HEK293T (cell line): ENCODE data around the gene SLC25A36.
A peak's percentile ranks its signal among the peaks of the same experiment; 100 is the strongest.
"Not testable (repeated sequence)": the region's sequence is repeated elsewhere in the genome, so short reads cannot be mapped to it uniquely, and the experiment has no call there.

ENCODE experiments used
- CTCF ChIA-PET: fragments of 350-600 bp; formaldehyde crosslinking; extraction: SDS; loops from one replicate; lab custom pipeline; 2021; ENCODE audit warnings: antibody characterized with exemption, inconsistent platforms; lab: Yijun Ruan, JAX
- POLR2A ChIA-PET: fragments of 350-600 bp; formaldehyde crosslinking; extraction: SDS; loops from one replicate; lab custom pipeline; 2020; ENCODE audit warnings: antibody characterized with exemption, inconsistent platforms; lab: Yijun Ruan, JAX
- DNase-seq: peaks from one replicate; pipeline ENCODE4 v3.0.0; 2012; ENCODE audit warnings: mixed read lengths; ENCODE audit errors: extremely low spot score
- ARNT ChIP-seq: fragments of 450-650 bp; IDR thresholded peaks from 2 replicates; pipeline ENCODE4 v1.6.1; 2017; ENCODE audit warnings: mild to moderate bottlenecking
- BHLHE40 ChIP-seq: fragments of 450-650 bp; IDR thresholded peaks from 2 replicates; pipeline ENCODE4 v1.6.1; 2016; ENCODE audit warnings: mild to moderate bottlenecking, moderate library complexity, borderline replicate concordance
- ELF4 ChIP-seq: fragments of 450-650 bp; IDR thresholded peaks from 2 replicates; pipeline ENCODE4 v1.6.1; 2017; ENCODE audit warnings: antibody characterized with exemption
- FOXA1 ChIP-seq: fragments of 450-650 bp; IDR thresholded peaks from 2 replicates; pipeline ENCODE4 v1.6.1; 2016; ENCODE audit warnings: mild to moderate bottlenecking
- FOXK2 ChIP-seq: fragments of 450-650 bp; IDR thresholded peaks from 2 replicates; pipeline ENCODE4 v1.6.1; 2016; ENCODE audit warnings: mild to moderate bottlenecking
- FOXM1 ChIP-seq: fragments of 450-650 bp; IDR thresholded peaks from 2 replicates; pipeline ENCODE4 v1.6.1; 2017; ENCODE audit warnings: mild to moderate bottlenecking, borderline replicate concordance
- HDGF ChIP-seq: fragments of 450-650 bp; IDR thresholded peaks from 2 replicates; pipeline ENCODE4 v1.6.1; 2017; ENCODE audit warnings: antibody characterized with exemption, borderline replicate concordance
- L3MBTL2 ChIP-seq: fragments of 450-650 bp; conservative IDR thresholded peaks from 2 replicates; pipeline ENCODE4 v1.6.1; 2016; ENCODE audit warnings: mild to moderate bottlenecking
- LEF1 ChIP-seq: fragments of 450-650 bp; IDR thresholded peaks from 2 replicates; pipeline ENCODE4 v1.6.1; 2017; ENCODE audit warnings: mild to moderate bottlenecking, borderline replicate concordance
- NFRKB ChIP-seq: fragments of 450-650 bp; IDR thresholded peaks from 2 replicates; pipeline ENCODE4 v1.6.1; 2016; ENCODE audit warnings: mild to moderate bottlenecking, moderate library complexity
- SUZ12 ChIP-seq: fragments of 450-650 bp; IDR thresholded peaks from 2 replicates; pipeline ENCODE4 v1.6.1; 2016; ENCODE audit warnings: mild to moderate bottlenecking
- TARDBP ChIP-seq: fragments of 450-650 bp; IDR thresholded peaks from 2 replicates; pipeline ENCODE4 v1.6.1; 2016
- ZNF384 ChIP-seq: fragments of 450-650 bp; IDR thresholded peaks from 2 replicates; pipeline ENCODE4 v1.6.1; 2016
- TF ChIP-seq, protein P1 (sequence below): fragments of 450-650 bp; IDR thresholded peaks from 2 replicates; pipeline ENCODE4 v1.6.1; 2016

The SLC25A36 gene

DNA sequence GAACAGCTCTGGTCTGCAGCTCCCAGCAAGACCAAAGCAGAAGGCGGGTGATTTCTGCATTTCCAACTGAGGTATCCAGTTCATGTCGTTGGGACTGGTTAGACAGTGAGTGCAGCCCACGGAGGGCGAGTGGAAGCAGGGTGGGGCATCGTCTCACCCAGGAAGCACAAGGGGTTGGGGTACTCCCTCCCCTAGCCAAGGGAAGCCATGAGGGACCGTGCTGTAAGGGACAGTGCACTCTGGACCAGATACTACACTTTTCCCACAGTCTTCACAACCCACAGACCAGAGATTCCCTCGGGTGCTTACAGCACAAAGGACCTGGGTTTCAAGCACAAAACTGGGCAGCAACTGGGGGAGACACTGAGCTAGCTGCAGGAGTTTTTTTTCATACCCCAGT lies 8.5 kb upstream of the SLC25A36 start:
- ChIA-PET CTCF (no interaction called here), POLR2A (no interaction called here)
- no peak for TF ChIP-seq NFRKB
- no peak for TF ChIP-seq ZNF384
- TF ChIP-seq BHLHE40, result no peak
- TF ChIP-seq, protein P1, sequence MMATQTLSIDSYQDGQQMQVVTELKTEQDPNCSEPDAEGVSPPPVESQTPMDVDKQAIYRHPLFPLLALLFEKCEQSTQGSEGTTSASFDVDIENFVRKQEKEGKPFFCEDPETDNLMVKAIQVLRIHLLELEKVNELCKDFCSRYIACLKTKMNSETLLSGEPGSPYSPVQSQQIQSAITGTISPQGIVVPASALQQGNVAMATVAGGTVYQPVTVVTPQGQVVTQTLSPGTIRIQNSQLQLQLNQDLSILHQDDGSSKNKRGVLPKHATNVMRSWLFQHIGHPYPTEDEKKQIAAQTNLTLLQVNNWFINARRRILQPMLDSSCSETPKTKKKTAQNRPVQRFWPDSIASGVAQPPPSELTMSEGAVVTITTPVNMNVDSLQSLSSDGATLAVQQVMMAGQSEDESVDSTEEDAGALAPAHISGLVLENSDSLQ, result no peak
- DNase-seq, result no peak

DNA sequence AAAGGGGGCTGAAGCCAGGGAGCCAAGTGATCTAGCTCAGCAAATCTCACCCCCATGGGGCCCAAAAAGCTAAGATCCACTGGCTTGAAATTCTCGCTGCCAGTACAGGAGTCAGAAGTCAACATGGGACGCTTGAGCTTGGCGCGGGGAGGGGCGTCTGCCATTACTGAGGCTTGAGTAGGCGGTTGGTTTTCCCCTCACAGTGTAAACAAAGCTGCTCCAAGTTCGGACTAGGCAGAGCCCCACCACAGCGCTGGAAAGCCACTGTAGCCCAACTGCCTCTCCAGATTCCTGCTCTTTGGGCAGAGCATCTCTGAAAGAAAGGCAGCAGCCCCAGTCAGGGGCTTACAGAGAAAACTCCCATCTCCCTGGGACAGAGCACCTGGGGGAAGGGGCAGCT lies 8.1 kb upstream of the SLC25A36 start:
- no peak for TF ChIP-seq FOXA1
- TF ChIP-seq FOXK2, result no peak
- no peak for TF ChIP-seq HDGF
- no peak for TF ChIP-seq ARNT
- TF ChIP-seq LEF1, result no peak
- no peak for TF ChIP-seq NFRKB
- no peak for TF ChIP-seq ELF4
- POLR2A ChIA-PET, result no interaction called here
- CTCF ChIA-PET, result no interaction called here

DNA sequence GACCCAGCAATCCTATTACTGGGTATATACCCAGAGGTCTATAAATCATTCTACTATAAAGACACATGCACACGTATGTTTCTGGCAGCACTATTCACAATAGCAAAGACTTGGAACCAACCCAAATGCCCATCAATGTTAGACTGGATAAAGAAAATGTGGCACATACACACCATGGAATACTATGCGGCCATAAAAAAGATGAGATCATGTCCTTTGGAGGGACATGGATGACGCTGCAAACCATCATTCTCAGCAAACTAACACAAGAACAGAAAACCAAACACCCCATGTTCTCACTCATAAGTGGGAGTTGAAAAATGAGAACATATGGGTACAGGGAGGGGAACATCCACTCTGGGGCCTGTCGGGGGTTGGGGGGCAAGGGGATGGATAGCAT lies 2.3 kb upstream of the SLC25A36 start:
- POLR2A ChIA-PET, DNase-seq, CTCF ChIA-PET: not testable (repeated sequence)

More for the DNA sequence above, 8.1 kb upstream of the SLC25A36 start:
- DNase-seq, result no peak

DNA sequence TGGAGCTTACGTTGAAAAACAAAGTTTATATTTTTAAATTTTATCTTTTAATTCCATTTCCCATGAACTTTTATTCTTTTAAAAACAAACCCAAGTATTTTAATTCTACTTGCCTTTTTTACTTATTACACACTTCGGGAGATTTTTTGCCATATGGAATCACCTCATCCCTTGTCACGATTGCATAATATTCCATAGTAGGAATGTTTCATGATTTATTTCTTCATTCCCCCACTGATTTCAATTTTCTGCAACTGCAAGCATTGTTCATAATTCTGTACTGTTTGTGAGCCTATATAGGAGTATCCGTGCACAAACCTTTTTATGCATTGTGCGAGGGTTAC lies 574 bp upstream of the SLC25A36 start:
- no peak for TF ChIP-seq HDGF
- no peak for TF ChIP-seq ELF4
- TF ChIP-seq L3MBTL2, result no peak
- TF ChIP-seq FOXA1, result no peak
- TF ChIP-seq TARDBP, result no peak
- no peak for TF ChIP-seq ARNT
- no peak for TF ChIP-seq FOXK2
- TF ChIP-seq ZNF384, result no peak
- CTCF ChIA-PET, result no interaction called here
- POLR2A ChIA-PET, result interaction anchor here (1.1 kb wide), 1 partner anchor 16 kb away, joined by 3 read pairs; no protein-coding TSS in a partner anchor
- DNase-seq, result no peak

DNA sequence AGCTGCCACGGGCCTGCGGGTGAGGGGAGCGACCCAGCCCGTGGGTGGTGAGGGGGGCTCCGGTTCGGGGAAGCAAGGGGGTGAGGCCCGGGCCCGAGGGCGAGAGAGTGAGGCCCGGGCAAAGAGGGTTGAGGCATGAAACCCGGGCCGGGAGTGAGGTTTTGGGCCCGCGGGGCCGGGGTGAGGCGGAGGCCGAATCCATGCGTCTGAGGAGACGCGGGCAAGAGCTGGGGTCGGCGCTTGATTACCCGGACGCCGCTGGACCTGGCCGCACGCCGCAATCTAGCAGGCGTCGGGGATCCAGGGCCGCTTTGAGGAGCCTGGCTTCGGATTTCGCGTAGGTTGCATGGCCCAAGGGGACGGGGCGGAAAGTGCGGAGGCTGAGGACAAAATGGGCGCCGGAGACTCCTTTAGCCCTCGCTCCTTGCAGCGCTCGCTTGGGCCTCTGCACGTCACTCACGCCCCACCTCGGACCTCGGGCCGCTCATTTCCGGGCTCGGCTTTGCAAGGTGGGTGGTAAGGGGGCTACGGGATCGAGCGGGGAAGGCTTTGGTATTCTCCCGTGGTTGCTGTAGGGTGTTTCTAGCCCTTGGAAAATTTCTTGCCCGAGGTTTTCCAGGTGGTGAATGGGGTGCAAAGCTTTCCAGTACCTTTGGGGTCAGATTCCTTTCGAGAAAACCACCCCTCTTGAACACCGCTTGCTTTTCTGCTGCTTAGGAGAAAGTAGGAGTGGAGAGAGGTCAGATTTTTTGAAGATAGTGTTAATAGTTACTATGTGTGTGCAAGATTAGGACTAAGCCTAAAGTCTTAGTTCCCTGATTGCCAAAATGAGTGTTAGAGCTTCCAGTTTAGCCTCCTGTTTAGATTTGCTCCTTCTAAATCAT lies 827 bp downstream of the SLC25A36 start:
- TF ChIP-seq BHLHE40, result no peak
- TF ChIP-seq, protein P1, result peak; percentile 96
- ChIA-PET POLR2A (interaction anchor here (0.5 to 1.5 kb wide), 7 partner anchors 10 to 110 kb away, joined by 3 to 12 read pairs (median 3); no protein-coding TSS in a partner anchor), CTCF (interaction anchor here (0.5 to 1.1 kb wide), 2 partner anchors 9 to 14 kb away, joined by 3 to 6 read pairs; no protein-coding TSS in a partner anchor)
- peak; percentile 65 for DNase-seq

DNA sequence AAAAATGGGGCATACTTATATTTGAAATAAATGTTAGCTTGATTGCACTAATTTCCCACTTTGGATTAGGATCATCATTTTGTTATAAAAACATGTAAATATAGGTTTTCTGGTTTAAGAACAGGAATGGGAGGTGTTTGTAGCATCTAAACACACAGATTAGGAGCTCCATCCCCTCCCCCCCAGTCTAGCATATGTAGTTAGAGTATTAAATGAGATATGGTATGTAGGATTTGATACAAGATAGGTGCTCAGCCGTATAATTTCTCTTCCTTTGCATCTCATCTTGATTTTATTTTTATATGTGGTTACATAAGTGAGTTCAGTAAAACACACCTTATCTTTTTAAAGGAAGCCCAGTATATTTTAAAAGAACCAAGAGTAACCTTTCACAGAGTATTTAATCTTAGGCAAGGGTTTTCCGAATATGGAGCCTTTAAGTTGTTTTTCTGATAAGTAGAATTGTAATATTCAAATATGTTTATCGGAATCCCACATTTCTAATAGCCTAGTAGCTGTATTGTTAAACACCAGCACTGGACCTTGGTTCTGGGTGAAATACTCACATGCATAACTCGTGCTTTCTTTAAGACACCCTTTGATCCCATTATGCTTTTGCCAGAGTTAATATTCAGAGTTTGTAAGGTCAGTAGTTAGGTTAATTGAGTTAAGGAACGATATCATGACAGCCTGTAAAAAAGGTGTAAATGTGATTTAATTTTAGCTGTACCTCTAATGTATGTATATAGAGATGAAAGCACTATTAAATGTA lies 2.3 kb downstream of the SLC25A36 start:
- CTCF ChIA-PET, result no interaction called here
- TF ChIP-seq FOXK2, result no peak
- TF ChIP-seq, protein P1, result no peak
- no peak for TF ChIP-seq FOXM1

DNA sequence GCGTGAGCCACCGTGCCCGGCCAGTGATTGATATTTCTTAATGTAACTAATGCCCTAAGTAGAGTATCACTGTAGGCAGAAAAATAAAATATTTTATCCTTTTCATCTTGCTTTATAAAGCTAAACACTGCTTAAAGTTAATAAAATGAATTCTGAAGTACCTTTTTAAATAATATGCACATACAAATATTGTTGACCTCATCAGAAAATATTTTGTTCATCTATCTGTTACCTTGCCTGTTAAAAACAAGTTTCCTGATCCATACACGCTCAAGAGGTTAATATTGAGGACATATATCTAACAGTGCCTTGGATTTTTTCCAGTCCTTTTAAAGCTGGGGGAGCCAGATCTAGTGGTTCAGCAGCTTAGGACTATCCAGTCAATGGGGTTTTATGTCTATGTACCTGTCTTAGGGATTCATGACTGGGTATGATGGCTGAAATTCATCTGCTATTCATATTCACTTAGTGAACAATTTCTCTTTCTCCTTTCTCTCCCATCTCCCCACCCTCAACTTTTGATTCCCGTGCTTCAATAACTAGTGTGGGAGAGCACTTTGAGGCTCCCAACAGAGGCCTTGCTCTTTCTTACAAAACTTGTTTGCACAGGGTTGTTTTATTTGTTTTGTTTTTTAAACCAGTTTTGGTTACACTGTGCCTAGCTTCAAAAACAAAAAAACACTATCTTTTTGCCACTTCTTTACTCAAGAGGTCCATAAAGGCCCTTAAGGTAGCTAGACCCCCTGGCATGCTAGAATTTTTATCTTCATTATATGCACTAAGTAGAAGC lies 7.0 kb downstream of the SLC25A36 start:
- ChIA-PET CTCF (no interaction called here), POLR2A (no interaction called here)
- TF ChIP-seq NFRKB (no peak), ZNF384 (no peak), L3MBTL2 (no peak), FOXA1 (no peak), ARNT (no peak), HDGF (no peak), FOXM1 (no peak), LEF1 (no peak), SUZ12 (no peak), FOXK2 (no peak)
- no peak for DNase-seq

More for the DNA sequence above, 2.3 kb downstream of the SLC25A36 start:
- POLR2A ChIA-PET, result interaction anchor here (1.2 kb wide), 1 partner anchor 9 kb away, joined by 4 read pairs; no protein-coding TSS in a partner anchor
- no peak for DNase-seq
